WTC11 (cell line): Measurements from ENCODE around the gene FNDC1. TPM values are rescaled to one million over a fixed set of nuclear protein-coding genes. Genes with fewer than 3 reads are reported as not detected.

Experiments
- ATAC-seq: fragments of 200-7000 bp; cut with Tn5 transposase; 2 replicates; pipeline ENCODE4 v1.10.0; 2021; ENCODE audit warnings: mild to moderate bottlenecking, moderate library complexity
- CTCF ChIA-PET: fragments of 300-600 bp; sonication (Branson Sonifier 250); formaldehyde crosslinking; loops from one replicate; lab custom pipeline; 2021; ENCODE audit warnings: antibody characterized with exemption; lab: Charles Lee
- POLR2A ChIA-PET: fragments of 350-600 bp; sonication (Branson Sonifier 250); formaldehyde crosslinking; loops from one replicate; lab custom pipeline; 2021; ENCODE audit warnings: antibody characterized with exemption; lab: Charles Lee
- DNase-seq: peaks from one replicate; pipeline ENCODE4 v3.0.0; 2021; ENCODE audit warnings: low spot score
- H3K27ac Mint-ChIP-seq: 2 replicates; pipeline ENCODE4 v1.8.0; 2021; ENCODE audit warnings: mixed read lengths
- H3K27me3 Mint-ChIP-seq: 2 replicates; pipeline ENCODE4 v1.8.0; 2021; ENCODE audit warnings: low read depth, mild to moderate bottlenecking, moderate library complexity, mixed read lengths
- H3K36me3 Mint-ChIP-seq: 2 replicates; pipeline ENCODE4 v1.8.0; 2021; ENCODE audit warnings: mixed read lengths
- H3K4me1 Mint-ChIP-seq: 2 replicates; pipeline ENCODE4 v1.8.0; 2022; ENCODE audit warnings: mixed read lengths
- H3K4me3 Mint-ChIP-seq: 2 replicates; pipeline ENCODE4 v1.8.0; 2021; ENCODE audit warnings: mild to moderate bottlenecking, moderate library complexity, mixed read lengths
- H3K9me3 Mint-ChIP-seq: 2 replicates; pipeline ENCODE4 v1.8.0; 2021; ENCODE audit warnings: mixed read lengths
- ATF6 ChIP-seq: sonication (generic); formaldehyde crosslinking; IDR thresholded peaks from 2 replicates; pipeline ENCODE4 v1.8.1; 2023; ENCODE audit warnings: mild to moderate bottlenecking, missing genetic modification reagents
- FOXK1 ChIP-seq: sonication (generic); formaldehyde crosslinking; IDR thresholded peaks from 2 replicates; pipeline ENCODE4 v1.8.0; 2022; ENCODE audit warnings: mild to moderate bottlenecking, moderate library complexity, missing genetic modification reagents
- HMGA2 ChIP-seq: fragments of 250-450 bp; sonication (Bioruptor Pico); IDR thresholded peaks from 2 replicates; pipeline ENCODE4 v1.4.0; 2021; ENCODE audit warnings: mild to moderate bottlenecking, moderate library complexity
- IRF1 ChIP-seq: sonication (generic); formaldehyde crosslinking; IDR thresholded peaks from 2 replicates; pipeline ENCODE4 v1.8.0; 2023; ENCODE audit warnings: missing genetic modification reagents
- NFE2L1 ChIP-seq: sonication (generic); formaldehyde crosslinking; IDR thresholded peaks from 2 replicates; pipeline ENCODE4 v1.8.1; 2023; ENCODE audit warnings: missing genetic modification reagents
- OVOL2 ChIP-seq: fragments of 250-450 bp; sonication (Bioruptor Pico); IDR thresholded peaks from 2 replicates; pipeline ENCODE4 v1.9.0; 2021; ENCODE audit warnings: mild to moderate bottlenecking, borderline replicate concordance
- TP53 ChIP-seq: sonication (generic); formaldehyde crosslinking; IDR thresholded peaks from 2 replicates; pipeline ENCODE4 v1.8.1; 2023; ENCODE audit warnings: mild to moderate bottlenecking, missing genetic modification reagents
- ZNF396 ChIP-seq: fragments of 250-450 bp; sonication (Bioruptor Pico); IDR thresholded peaks from 2 replicates; pipeline ENCODE4 v1.8.0; 2021; ENCODE audit warnings: mild to moderate bottlenecking, moderate library complexity, borderline replicate concordance
- total RNA-seq: library from RNA; stranded (reverse); gene quantifications from 3 replicates; pipeline ENCODE4 v1.2.3, GENCODE V29; 2021
- TF ChIP-seq, protein P1 (sequence below): sonication (generic); formaldehyde crosslinking; IDR thresholded peaks from 2 replicates; pipeline ENCODE4 v1.8.0; 2022; ENCODE audit warnings: mild to moderate bottlenecking, missing genetic modification reagents
- TF ChIP-seq, protein P2 (sequence below): fragments of 250-450 bp; sonication (Bioruptor Pico); IDR thresholded peaks from 2 replicates; pipeline ENCODE4 v1.9.0; 2021; ENCODE audit warnings: mild to moderate bottlenecking
- TF ChIP-seq, protein P3 (sequence below): sonication (generic); formaldehyde crosslinking; IDR thresholded peaks from 2 replicates; pipeline ENCODE4 v1.8.0; 2023; ENCODE audit warnings: missing genetic modification reagents, mild to moderate bottlenecking, borderline replicate concordance

Gene FNDC1
- total RNA-seq, 1 experiment from 2014 or later = 0.44 TPM

DNA sequence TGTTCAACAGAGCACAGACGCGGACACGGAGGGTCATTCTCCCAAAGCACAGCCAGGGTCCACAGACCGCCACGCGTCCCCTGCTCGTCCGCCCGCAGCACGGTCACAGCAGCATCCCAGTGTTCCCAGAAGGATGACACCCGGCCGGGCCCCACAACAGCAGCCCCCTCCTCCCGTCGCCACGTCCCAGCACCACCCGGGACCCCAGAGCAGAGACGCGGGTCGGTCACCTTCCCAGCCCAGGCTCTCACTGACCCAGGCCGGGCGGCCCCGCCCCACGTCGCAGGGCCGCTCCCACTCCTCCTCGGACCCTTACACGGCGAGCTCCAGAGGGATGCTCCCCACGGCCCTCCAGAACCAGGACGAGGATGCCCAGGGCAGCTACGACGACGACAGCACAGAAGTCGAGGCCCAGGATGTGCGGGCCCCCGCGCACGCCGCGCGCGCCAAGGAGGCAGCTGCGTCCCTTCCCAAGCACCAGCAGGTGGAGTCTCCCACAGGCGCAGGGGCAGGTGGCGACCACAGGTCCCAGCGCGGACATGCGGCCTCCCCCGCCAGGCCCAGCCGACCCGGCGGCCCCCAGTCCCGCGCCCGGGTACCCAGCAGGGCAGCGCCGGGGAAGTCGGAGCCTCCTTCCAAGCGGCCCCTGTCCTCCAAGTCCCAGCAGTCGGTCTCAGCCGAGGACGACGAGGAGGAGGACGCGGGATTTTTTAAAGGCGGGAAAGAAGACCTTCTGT lies 64.3 kb downstream of the FNDC1 start (continued):
- no peak for TF ChIP-seq FOXK1 (CRISPR knock-in tag)

GRCh38 chr6:159234102-159234553 lies 64.9 kb downstream of the FNDC1 start:
- Mint-ChIP-seq H3K27me3 (peaks cover 44% of the 10 kb centered on the region), H3K36me3 (no peaks in the 10 kb centered on the region)
- DNase-seq = no peak
- TF ChIP-seq ZNF396 (CRISPR knock-in tag) = no peak
- no peak for TF ChIP-seq ATF6 (CRISPR knock-in tag)
- 0 out of 2 replicates have a peak, but pooled peaks have one; percentile 8 for TF ChIP-seq TP53 (CRISPR knock-in tag)
- TF ChIP-seq, protein P1, sequence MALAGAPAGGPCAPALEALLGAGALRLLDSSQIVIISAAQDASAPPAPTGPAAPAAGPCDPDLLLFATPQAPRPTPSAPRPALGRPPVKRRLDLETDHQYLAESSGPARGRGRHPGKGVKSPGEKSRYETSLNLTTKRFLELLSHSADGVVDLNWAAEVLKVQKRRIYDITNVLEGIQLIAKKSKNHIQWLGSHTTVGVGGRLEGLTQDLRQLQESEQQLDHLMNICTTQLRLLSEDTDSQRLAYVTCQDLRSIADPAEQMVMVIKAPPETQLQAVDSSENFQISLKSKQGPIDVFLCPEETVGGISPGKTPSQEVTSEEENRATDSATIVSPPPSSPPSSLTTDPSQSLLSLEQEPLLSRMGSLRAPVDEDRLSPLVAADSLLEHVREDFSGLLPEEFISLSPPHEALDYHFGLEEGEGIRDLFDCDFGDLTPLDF (CRISPR knock-in tag) = no peak
- TF ChIP-seq, protein P2, sequence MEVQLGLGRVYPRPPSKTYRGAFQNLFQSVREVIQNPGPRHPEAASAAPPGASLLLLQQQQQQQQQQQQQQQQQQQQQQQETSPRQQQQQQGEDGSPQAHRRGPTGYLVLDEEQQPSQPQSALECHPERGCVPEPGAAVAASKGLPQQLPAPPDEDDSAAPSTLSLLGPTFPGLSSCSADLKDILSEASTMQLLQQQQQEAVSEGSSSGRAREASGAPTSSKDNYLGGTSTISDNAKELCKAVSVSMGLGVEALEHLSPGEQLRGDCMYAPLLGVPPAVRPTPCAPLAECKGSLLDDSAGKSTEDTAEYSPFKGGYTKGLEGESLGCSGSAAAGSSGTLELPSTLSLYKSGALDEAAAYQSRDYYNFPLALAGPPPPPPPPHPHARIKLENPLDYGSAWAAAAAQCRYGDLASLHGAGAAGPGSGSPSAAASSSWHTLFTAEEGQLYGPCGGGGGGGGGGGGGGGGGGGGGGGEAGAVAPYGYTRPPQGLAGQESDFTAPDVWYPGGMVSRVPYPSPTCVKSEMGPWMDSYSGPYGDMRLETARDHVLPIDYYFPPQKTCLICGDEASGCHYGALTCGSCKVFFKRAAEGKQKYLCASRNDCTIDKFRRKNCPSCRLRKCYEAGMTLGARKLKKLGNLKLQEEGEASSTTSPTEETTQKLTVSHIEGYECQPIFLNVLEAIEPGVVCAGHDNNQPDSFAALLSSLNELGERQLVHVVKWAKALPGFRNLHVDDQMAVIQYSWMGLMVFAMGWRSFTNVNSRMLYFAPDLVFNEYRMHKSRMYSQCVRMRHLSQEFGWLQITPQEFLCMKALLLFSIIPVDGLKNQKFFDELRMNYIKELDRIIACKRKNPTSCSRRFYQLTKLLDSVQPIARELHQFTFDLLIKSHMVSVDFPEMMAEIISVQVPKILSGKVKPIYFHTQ (CRISPR knock-in tag) = no peak
- TF ChIP-seq, all 79 proteins: peak for 1
- CTCF ChIA-PET = interaction anchor here (1.0 to 3.1 kb wide), 6 partner anchors 16 to 420 kb away, joined by 3 to 23 read pairs (median 4); no protein-coding TSS in a partner anchor
- Mint-ChIP-seq H3K4me1 (no peaks in the 10 kb centered on the region), H3K27ac (no peak overlapping the region), H3K4me3 (peak overlapping the region; percentile 61), H3K9me3 (no peaks in the 10 kb centered on the region)
- no peak; the same call in 1 of the 2 replicates for ATAC-seq
- POLR2A ChIA-PET = no interaction called here

- no peak for DNase-seq
- Mint-ChIP-seq H3K4me1 (no peaks in the 10 kb centered on the region), H3K9me3 (no peaks in the 10 kb centered on the region), H3K27ac (no peak overlapping the region), H3K36me3 (no peaks in the 10 kb centered on the region), H3K27me3 (peaks cover 21% of the 10 kb centered on the region), H3K4me3 (no peak overlapping the region)
- ChIA-PET POLR2A (interaction anchor here (0.6 kb wide), 1 partner anchor 353 kb away, joined by 4 read pairs; no protein-coding TSS in a partner anchor), CTCF (interaction anchor here (2.6 kb wide), 1 partner anchor 14 kb away, joined by 16 read pairs; no protein-coding TSS in a partner anchor)
- no peak for ATAC-seq
- TF ChIP-seq, protein P3, sequence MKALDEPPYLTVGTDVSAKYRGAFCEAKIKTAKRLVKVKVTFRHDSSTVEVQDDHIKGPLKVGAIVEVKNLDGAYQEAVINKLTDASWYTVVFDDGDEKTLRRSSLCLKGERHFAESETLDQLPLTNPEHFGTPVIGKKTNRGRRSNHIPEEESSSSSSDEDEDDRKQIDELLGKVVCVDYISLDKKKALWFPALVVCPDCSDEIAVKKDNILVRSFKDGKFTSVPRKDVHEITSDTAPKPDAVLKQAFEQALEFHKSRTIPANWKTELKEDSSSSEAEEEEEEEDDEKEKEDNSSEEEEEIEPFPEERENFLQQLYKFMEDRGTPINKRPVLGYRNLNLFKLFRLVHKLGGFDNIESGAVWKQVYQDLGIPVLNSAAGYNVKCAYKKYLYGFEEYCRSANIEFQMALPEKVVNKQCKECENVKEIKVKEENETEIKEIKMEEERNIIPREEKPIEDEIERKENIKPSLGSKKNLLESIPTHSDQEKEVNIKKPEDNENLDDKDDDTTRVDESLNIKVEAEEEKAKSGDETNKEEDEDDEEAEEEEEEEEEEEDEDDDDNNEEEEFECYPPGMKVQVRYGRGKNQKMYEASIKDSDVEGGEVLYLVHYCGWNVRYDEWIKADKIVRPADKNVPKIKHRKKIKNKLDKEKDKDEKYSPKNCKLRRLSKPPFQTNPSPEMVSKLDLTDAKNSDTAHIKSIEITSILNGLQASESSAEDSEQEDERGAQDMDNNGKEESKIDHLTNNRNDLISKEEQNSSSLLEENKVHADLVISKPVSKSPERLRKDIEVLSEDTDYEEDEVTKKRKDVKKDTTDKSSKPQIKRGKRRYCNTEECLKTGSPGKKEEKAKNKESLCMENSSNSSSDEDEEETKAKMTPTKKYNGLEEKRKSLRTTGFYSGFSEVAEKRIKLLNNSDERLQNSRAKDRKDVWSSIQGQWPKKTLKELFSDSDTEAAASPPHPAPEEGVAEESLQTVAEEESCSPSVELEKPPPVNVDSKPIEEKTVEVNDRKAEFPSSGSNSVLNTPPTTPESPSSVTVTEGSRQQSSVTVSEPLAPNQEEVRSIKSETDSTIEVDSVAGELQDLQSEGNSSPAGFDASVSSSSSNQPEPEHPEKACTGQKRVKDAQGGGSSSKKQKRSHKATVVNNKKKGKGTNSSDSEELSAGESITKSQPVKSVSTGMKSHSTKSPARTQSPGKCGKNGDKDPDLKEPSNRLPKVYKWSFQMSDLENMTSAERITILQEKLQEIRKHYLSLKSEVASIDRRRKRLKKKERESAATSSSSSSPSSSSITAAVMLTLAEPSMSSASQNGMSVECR (CRISPR knock-in tag) = no peak
- TF ChIP-seq IRF1 (CRISPR knock-in tag) = no peak
- TF ChIP-seq NFE2L1 (CRISPR knock-in tag) = no peak
- no peak for TF ChIP-seq HMGA2
- no peak for TF ChIP-seq OVOL2 (CRISPR knock-in tag)
- TF ChIP-seq, all 79 proteins: peak for 0
These were observed 69.8 kb downstream of the FNDC1 start for GRCh38 chr6:159238920-159239558.
